Gastroesophageal sphincter (tissue), 4 donors: Measurements from ENCODE around the gene UBE2L6. TPM values are rescaled to one million over a fixed set of nuclear protein-coding genes. Genes with fewer than 3 reads are reported as not detected.

Experiments used
- ATAC-seq: fragments of 150-250 bp; one replicate; pipeline ENCODE4 v1.9.1; 2016; ENCODE audit warnings: mild to moderate bottlenecking, moderate library complexity
- H3K27ac ChIP-seq, 4 donors: fragments of 200-600 bp; sonication (generic) in 3 of 4; 1 replicate in 3 of 4; 2 replicates in 1 of 4; pipeline ENCODE4 v1.5.1; 2016 to 2019
- H3K27me3 ChIP-seq: fragments of 200-600 bp; sonication (generic); one replicate; pipeline ENCODE4 v1.5.1; 2019
- H3K36me3 ChIP-seq, 2 donors: fragments of 200-600 bp; sonication (generic); one replicate each; pipeline ENCODE4 v1.5.1; 2019; ENCODE audit warnings: control low read depth in 1 of 2
- H3K4me1 ChIP-seq, 3 donors: fragments of 200-600 bp; sonication (generic); 1 replicate in 2 of 3; 2 replicates in 1 of 3; pipeline ENCODE4 v1.5.1; 2016 to 2019; ENCODE audit warnings: control low read depth in 2 of 3
- H3K4me3 ChIP-seq, 2 donors: fragments of 200-600 bp; sonication (generic); one replicate each; pipeline ENCODE4 v1.5.1; 2019; ENCODE audit warnings: mild to moderate bottlenecking in 1 of 2, moderate library complexity in 1 of 2
- H3K9me3 ChIP-seq, 3 donors: fragments of 200-600 bp; sonication (generic); one replicate each; pipeline ENCODE4 v1.5.1; 2017 to 2019; ENCODE audit warnings: control low read depth in 2 of 3
- EP300 ChIP-seq: sonication (generic); formaldehyde crosslinking; IDR thresholded peaks from one replicate; pipeline ENCODE4 v1.6.1; 2017; ENCODE audit warnings: antibody characterized with exemption, mild to moderate bottlenecking
- POLR2A ChIP-seq, 2 donors: fragments of 450-650 bp; IDR thresholded peaks; one replicate each; pipeline ENCODE4 v1.6.1; 2017; ENCODE audit warnings: antibody characterized with exemption in 2 of 2, mild to moderate bottlenecking in 2 of 2, moderate library complexity in 1 of 2
- POLR2AphosphoS5 ChIP-seq: sonication (generic); formaldehyde crosslinking; IDR thresholded peaks from one replicate; pipeline ENCODE4 v1.6.1; 2017; ENCODE audit warnings: antibody characterized with exemption
- WGBS, 2 donors: methylation state at CpG; one replicate each; pipeline ENCODE4 v1.1.5; 2018; ENCODE audit warnings: low coverage in 1 of 2; 5-methylcytosine and 5-hydroxymethylcytosine counted together
- total RNA-seq, 4 donors: library from RNA; depleted of rRNA; stranded (reverse); fragments of >200 nt; gene quantifications; one replicate each; pipeline ENCODE4 v1.1.0, GENCODE V29; 2016
- TF ChIP-seq, protein P1 (sequence below), 4 experiments: fragments of 200-600 bp in 2 of 4; fragments of 450-650 bp in 2 of 4; sonication (generic) in 1 of 4; IDR thresholded peaks; one replicate each; pipeline ENCODE4 v1.5.1; 2017 to 2019; ENCODE audit warnings: antibody characterized with exemption in 4 of 4, mild to moderate bottlenecking in 2 of 4, moderate library complexity in 2 of 4

The UBE2L6 gene
- total RNA-seq, 4 donors from 2014 or later: 15.3 to 34.6 (median 28.3) TPM

DNA sequence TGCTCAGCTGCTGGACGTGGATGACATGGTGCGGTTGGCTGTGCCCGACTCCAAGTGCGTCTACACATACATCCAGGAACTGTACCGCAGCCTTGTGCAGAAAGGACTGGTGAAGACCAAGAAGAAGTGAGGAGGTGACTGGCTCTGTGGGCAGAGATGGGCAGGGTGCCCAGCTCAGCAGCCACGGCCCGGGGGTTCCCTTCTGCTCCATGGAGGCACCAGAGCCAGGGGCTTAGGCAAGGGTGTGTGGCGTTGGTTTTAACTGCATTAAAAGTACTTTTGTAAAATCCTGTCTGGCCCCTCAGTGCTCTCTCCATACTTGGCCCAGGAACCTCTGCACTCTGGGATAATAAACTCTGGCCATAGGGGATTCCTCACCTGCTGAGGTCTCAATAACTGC, 17.5 kb downstream of the UBE2L6 start:
- 40% methylated on average over 2 of the region's 8 CpGs; no CpG with 5 or more reads in 1 of the 2 donors for WGBS, 2 donors
- no peak overlapping the region for H3K27ac ChIP-seq
- no peak overlapping the region for H3K4me3 ChIP-seq
- no peak for ATAC-seq
- H3K9me3 ChIP-seq: no peaks in the 10 kb centered on the region
- no peaks in the 10 kb centered on the region for H3K27me3 ChIP-seq
- H3K36me3 ChIP-seq: peaks cover 0 to 76% of the 10 kb centered on the region in 2 donors
- TF ChIP-seq EP300: no peak
- no peaks in the 10 kb centered on the region for H3K4me1 ChIP-seq

DNA sequence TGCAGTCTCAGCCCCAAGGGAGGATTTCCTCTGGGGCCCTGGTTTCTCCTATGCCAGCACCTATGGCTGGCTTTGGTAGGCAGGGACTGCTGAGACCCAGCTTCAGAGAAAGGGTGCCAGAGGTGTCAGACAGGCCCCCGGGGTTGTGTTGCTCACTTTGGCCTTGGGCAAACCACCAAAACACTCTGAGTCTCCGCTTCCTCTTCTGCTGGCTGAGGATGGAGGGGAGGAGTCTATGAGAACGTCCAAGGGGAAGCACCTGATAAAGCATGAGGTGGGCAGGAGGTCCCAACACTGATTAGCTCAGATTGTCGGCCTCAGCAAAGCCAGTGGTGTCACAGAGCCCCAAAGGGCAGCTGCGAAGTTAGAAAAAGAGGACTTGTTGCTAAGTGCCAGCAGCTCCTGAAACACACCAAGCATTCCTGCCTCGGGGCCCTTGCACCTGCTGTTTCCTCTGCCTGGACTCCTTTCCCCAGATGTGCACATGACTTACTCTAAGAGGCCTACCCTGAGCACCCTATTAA, 19.6 kb downstream of the UBE2L6 start:
- Histone ChIP-seq H3K36me3 (peaks cover 0 to 55% of the 10 kb centered on the region in 2 donors), H3K9me3 (no peaks in the 10 kb centered on the region), H3K27me3 (no peaks in the 10 kb centered on the region), H3K27ac (no peak overlapping the region), H3K4me3 (no peak overlapping the region), H3K4me1 (no peaks in the 10 kb centered on the region)
- no peak for TF ChIP-seq POLR2A (IDR thresholded peaks at IDR 0.05)
- TF ChIP-seq EP300: no peak
- TF ChIP-seq POLR2AphosphoS5: no peak
- TF ChIP-seq, protein P1, sequence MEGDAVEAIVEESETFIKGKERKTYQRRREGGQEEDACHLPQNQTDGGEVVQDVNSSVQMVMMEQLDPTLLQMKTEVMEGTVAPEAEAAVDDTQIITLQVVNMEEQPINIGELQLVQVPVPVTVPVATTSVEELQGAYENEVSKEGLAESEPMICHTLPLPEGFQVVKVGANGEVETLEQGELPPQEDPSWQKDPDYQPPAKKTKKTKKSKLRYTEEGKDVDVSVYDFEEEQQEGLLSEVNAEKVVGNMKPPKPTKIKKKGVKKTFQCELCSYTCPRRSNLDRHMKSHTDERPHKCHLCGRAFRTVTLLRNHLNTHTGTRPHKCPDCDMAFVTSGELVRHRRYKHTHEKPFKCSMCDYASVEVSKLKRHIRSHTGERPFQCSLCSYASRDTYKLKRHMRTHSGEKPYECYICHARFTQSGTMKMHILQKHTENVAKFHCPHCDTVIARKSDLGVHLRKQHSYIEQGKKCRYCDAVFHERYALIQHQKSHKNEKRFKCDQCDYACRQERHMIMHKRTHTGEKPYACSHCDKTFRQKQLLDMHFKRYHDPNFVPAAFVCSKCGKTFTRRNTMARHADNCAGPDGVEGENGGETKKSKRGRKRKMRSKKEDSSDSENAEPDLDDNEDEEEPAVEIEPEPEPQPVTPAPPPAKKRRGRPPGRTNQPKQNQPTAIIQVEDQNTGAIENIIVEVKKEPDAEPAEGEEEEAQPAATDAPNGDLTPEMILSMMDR (IDR thresholded peaks at IDR 0.05): no peak
- WGBS, 2 donors: 71% methylated on average over 1 of the region's 6 CpGs; no CpG with 5 or more reads in 1 of the 2 donors
- ATAC-seq: no peak

DNA sequence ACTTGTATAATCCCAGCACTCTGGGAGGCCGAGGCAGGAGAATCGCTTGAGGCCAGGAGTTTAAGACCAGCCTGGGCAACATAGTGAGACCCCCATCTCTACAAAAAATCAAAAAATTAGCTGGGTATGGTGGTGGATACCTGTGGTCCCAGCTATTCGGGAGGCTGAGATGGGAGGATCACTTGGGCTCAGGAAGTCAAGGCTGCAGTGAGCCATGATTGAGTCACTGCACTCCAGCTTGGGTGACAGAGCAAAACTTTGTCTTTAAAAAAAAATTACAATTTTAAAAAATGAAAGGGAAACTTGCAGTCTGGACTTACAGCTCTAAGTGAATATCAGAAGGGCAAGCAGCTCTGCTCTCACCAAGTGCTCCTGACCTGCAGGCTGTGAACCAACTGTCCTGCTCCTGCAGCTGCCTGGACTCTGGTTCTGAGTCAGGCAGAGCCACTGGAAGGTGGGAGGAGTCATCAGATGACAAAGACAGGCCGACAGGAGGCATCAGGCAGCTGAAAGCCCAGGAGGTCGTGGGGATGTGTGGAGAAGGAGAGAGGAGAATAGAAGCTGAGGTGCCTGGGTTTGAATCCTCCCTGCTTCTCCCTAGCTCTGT, 20.5 kb downstream of the UBE2L6 start:
- Histone ChIP-seq H3K9me3 (no peaks in the 10 kb centered on the region), H3K27ac (no peak overlapping the region), H3K27me3 (peaks cover 3% of the 10 kb centered on the region), H3K36me3 (peaks cover 0 to 46% of the 10 kb centered on the region in 2 donors), H3K4me1 (no peaks in the 10 kb centered on the region), H3K4me3 (no peak overlapping the region)
- TF ChIP-seq POLR2A (IDR thresholded peaks at IDR 0.05): no peak
- no peak for ATAC-seq
- 33 to 90% methylated on average over 3 of the region's 5 CpGs for WGBS, 2 donors

DNA sequence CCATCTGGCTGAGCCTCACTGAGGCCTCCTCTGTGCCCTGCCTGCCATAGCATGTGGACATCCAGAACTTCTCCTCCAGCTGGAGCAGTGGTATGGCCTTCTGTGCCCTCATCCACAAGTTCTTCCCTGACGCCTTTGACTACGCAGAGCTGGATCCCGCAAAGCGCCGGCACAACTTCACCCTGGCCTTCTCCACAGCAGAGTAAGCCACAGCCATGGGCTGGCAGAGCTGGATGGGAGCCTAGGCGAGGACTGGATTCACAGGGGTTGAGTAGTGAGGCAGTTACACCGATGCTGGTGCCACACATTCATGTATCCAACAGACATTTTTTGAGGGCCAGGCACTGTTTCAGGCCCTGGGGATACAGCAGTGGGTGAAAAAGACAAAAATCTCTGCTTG, 21.0 kb downstream of the UBE2L6 start:
- ATAC-seq: no peak
- TF ChIP-seq POLR2AphosphoS5 (no peak), POLR2A (IDR thresholded peaks at IDR 0.05) (no peak), EP300 (no peak)
- TF ChIP-seq, protein P1 (IDR thresholded peaks at IDR 0.05): no peak

DNA sequence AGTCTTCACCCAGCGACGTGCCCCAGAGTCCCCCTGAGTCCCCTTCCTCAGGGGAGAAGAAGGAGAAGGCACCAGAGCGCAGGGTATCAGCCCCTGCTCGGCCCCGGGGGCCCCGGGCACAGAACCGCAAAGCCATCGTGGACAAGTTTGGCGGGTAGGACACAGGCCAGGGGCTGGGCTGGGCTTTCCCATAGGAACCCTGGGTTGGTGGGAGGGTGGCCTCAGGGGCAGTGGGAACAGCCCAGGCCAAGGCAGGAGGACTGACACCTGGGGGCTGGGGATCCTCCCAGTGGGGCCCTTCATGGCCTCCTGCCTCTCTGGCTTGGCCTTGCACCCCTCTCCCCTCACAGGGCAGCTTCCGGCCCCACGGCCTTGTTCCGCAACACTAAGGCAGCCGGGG, 21.6 kb downstream of the UBE2L6 start:
- peaks cover 3% of the 10 kb centered on the region for H3K27me3 ChIP-seq
- H3K9me3 ChIP-seq: no peaks in the 10 kb centered on the region
- H3K36me3 ChIP-seq: peaks cover 0 to 35% of the 10 kb centered on the region in 2 donors
- H3K4me1 ChIP-seq: no peaks in the 10 kb centered on the region
- TF ChIP-seq, protein P1 (IDR thresholded peaks at IDR 0.05): no peak
- TF ChIP-seq EP300 (no peak), POLR2A (IDR thresholded peaks at IDR 0.05) (no peak), POLR2AphosphoS5 (no peak)
- no peak for ATAC-seq
- no CpG with 5 or more reads among the region's 13 CpGs for whole genome bisulfite sequencing, 2 donors
- H3K4me3 ChIP-seq: no peak overlapping the region
- H3K27ac ChIP-seq: no peak overlapping the region

More for the DNA sequence above, 21.0 kb downstream of the UBE2L6 start:
- Histone ChIP-seq H3K4me1 (no peaks in the 10 kb centered on the region), H3K36me3 (peaks cover 0 to 41% of the 10 kb centered on the region in 2 donors), H3K27me3 (peaks cover 3% of the 10 kb centered on the region), H3K9me3 (no peaks in the 10 kb centered on the region), H3K27ac (no peak overlapping the region), H3K4me3 (no peak overlapping the region)
- WGBS, 2 donors: 100% methylated on average over 3 of the region's 7 CpGs; no CpG with 5 or more reads in 1 of the 2 donors

DNA sequence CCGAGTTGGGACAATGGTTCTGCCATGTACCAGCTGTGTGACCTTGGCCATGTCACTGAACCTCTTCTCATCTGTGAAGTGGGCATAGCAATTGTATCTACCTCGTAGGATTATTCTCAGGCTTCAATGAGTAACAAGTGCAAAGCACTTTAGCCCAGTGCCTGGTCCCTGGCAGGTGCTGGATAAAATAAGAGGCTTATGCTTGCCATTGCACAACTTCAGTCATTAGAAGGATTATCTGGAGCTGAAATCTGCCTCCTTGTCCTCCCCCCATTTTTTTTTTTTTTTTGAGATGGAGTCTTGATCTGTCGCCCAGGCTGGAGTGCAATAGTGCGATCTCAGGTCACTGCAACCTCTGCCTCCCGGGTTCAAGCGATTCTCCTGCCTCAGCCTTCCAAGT, 22.9 kb downstream of the UBE2L6 start:
- H3K4me3 ChIP-seq: no peak overlapping the region
- TF ChIP-seq POLR2A (IDR thresholded peaks at IDR 0.05): no peak
- H3K27me3 ChIP-seq: peaks cover 3% of the 10 kb centered on the region
- H3K27ac ChIP-seq: no peak overlapping the region
- no peaks in the 10 kb centered on the region for H3K4me1 ChIP-seq
- ATAC-seq: no peak
- H3K36me3 ChIP-seq: peaks cover 0 to 22% of the 10 kb centered on the region in 2 donors
- H3K9me3 ChIP-seq: no peaks in the 10 kb centered on the region
- WGBS, 2 donors: 79 to 92% methylated on average over 2 to 5 of the region's 6 CpGs
